ENCODE data around the gene C3orf20. TPM values are rescaled to one million over a fixed set of nuclear protein-coding genes. Genes with fewer than 3 reads are reported as not detected.

The C3orf20 gene
- total and polyA plus RNA-seq, 9 of the 15 experiments (the other 6 are each of a cell fraction or from before 2014, with no cell fraction given), result 0.04 TPM; not detected in 8

DNA sequence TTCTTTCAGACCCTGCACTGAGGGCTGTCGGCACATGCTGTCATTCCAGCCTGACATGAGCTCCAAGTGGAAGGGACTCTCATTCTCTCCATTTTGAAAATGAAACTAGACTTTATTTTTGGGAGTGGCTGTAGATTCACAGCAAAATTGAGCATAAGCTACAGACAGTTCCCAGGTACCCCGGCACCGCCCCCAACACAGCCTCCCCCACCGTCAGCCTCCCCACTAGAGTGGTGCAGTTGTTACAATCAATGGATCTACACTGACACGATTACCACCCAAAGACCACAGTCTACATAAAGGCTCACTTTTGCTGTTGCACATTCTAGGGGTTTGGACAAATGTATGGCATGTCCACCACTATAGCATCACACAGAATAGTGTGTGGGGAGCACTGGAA is 114.3 kb downstream of the C3orf20 start:
- no peaks in the 10 kb centered on the region; a peak in 2 of 5 replicates for H3K4me1 ChIP-seq (replicated peaks in 1 of 2; ENCODE audit: control insufficient read depth in 2 of 2, insufficient read depth in 2 of 2, low read length in 2 of 2)
- H3K27ac ChIP-seq (ENCODE audit: extremely low read depth, low read depth, low read length), result no peak overlapping the region
- H3K27me3 ChIP-seq (ENCODE audit: control insufficient read depth in 2 of 2, insufficient read depth in 2 of 2, low read length in 2 of 2), result peaks cover 21 to 70% of the 10 kb centered on the region in 2 experiments; a peak in 4 of 5 replicates
- no peak overlapping the region for H3K4me2 ChIP-seq (ENCODE audit: insufficient read depth, low read length)
- H3K4me3 ChIP-seq, result no peak overlapping the region
- no peaks in the 10 kb centered on the region for H3K36me3 ChIP-seq (ENCODE audit: control insufficient read depth, insufficient read depth, low read length)
- no peak for DNase-seq (ENCODE audit: extremely low read depth in 1 of 4, low spot score in 3 of 4)
- H2AFZ ChIP-seq (ENCODE audit: low read depth, low read length), result no peak overlapping the region
- FAIRE-seq, result no peak
- CTCF ChIA-PET (ENCODE audit: low intra/inter-chr PET ratio), result no interaction called here
- 0% methylated on average over 5 of the region's 5 CpGs for WGBS (ENCODE audit: insufficient coverage, low coverage, missing lambda C conversion rate)
- no peaks in the 10 kb centered on the region for H3K9me3 ChIP-seq (replicated peaks; ENCODE audit: control insufficient read depth, insufficient read depth, low read depth, low read length)
- POLR2A ChIA-PET, result interaction anchor here (0.7 to 1.1 kb wide), 2 partner anchors 43 to 180 kb away, joined by 3 read pairs; no protein-coding TSS in a partner anchor
- in situ Hi-C loops (cut with MboI) (no loop called here), intact Hi-C loops (cut with micrococcal nuclease) (no loop called here)
- no TSS peak for BruUV-seq (replicated peaks)
- peaks cover 9% of the 10 kb centered on the region; the same call in 1 of the 2 replicates for H4K20me1 ChIP-seq (replicated peaks; ENCODE audit: control insufficient read depth, insufficient read depth, low read length)
- no peaks in the 10 kb centered on the region for H3K9me1 ChIP-seq (ENCODE audit: control insufficient read depth, insufficient read depth, low read length)
- H3K79me2 ChIP-seq (ENCODE audit: control insufficient read depth, insufficient read depth, low read length), result no peaks in the 10 kb centered on the region
- ATAC-seq, result no peak
- H3K9ac ChIP-seq (ENCODE audit: insufficient read depth in 1 of 2, low read depth in 2 of 2, low read length in 2 of 2), result no peak overlapping the region
- TF ChIP-seq NR3C1 (CRISPR knock-in tag; IDR thresholded peaks at IDR 0.05), result no peak
- TF ChIP-seq RBBP5 (IDR thresholded peaks at IDR 0.05; ENCODE audit: borderline replicate concordance, insufficient read depth, low read length, poor library complexity, severe bottlenecking), result no peak
- no peak for TF ChIP-seq XRCC5 (IDR thresholded peaks at IDR 0.05; ENCODE audit: low read depth, low read length)
- TF ChIP-seq ATF1 (CRISPR knock-in tag; IDR thresholded peaks at IDR 0.05), result no peak
- TF ChIP-seq ATF1 (tag; IDR thresholded peaks at IDR 0.05), result no peak
- TF ChIP-seq, protein P1, sequence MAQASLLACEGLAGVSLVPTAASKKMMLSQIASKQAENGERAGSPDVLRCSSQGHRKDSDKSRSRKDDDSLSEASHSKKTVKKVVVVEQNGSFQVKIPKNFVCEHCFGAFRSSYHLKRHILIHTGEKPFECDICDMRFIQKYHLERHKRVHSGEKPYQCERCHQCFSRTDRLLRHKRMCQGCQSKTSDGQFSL (CRISPR knock-in tag; IDR thresholded peaks at IDR 0.05), result no peak
- TF ChIP-seq, protein P1 (tag; IDR thresholded peaks at IDR 0.05), result no peak
- no peak for TF ChIP-seq ZFP1 (CRISPR knock-in tag; IDR thresholded peaks at IDR 0.05)
- TF ChIP-seq JUNB (CRISPR knock-in tag; conservative IDR thresholded peaks at IDR 0.05), result no peak
- TF ChIP-seq RB1 (IDR thresholded peaks at IDR 0.05; ENCODE audit: low read depth), result no peak
- TF ChIP-seq, protein P2, sequence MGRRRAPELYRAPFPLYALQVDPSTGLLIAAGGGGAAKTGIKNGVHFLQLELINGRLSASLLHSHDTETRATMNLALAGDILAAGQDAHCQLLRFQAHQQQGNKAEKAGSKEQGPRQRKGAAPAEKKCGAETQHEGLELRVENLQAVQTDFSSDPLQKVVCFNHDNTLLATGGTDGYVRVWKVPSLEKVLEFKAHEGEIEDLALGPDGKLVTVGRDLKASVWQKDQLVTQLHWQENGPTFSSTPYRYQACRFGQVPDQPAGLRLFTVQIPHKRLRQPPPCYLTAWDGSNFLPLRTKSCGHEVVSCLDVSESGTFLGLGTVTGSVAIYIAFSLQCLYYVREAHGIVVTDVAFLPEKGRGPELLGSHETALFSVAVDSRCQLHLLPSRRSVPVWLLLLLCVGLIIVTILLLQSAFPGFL (CRISPR knock-in tag; IDR thresholded peaks at IDR 0.05), result no peak
- TF ChIP-seq TSC22D4 (tag; IDR thresholded peaks at IDR 0.05), result no peak
- TF ChIP-seq RBM17 (IDR thresholded peaks at IDR 0.05; ENCODE audit: borderline replicate concordance, low read depth, low read length), result no peak
- TF ChIP-seq, protein P3, sequence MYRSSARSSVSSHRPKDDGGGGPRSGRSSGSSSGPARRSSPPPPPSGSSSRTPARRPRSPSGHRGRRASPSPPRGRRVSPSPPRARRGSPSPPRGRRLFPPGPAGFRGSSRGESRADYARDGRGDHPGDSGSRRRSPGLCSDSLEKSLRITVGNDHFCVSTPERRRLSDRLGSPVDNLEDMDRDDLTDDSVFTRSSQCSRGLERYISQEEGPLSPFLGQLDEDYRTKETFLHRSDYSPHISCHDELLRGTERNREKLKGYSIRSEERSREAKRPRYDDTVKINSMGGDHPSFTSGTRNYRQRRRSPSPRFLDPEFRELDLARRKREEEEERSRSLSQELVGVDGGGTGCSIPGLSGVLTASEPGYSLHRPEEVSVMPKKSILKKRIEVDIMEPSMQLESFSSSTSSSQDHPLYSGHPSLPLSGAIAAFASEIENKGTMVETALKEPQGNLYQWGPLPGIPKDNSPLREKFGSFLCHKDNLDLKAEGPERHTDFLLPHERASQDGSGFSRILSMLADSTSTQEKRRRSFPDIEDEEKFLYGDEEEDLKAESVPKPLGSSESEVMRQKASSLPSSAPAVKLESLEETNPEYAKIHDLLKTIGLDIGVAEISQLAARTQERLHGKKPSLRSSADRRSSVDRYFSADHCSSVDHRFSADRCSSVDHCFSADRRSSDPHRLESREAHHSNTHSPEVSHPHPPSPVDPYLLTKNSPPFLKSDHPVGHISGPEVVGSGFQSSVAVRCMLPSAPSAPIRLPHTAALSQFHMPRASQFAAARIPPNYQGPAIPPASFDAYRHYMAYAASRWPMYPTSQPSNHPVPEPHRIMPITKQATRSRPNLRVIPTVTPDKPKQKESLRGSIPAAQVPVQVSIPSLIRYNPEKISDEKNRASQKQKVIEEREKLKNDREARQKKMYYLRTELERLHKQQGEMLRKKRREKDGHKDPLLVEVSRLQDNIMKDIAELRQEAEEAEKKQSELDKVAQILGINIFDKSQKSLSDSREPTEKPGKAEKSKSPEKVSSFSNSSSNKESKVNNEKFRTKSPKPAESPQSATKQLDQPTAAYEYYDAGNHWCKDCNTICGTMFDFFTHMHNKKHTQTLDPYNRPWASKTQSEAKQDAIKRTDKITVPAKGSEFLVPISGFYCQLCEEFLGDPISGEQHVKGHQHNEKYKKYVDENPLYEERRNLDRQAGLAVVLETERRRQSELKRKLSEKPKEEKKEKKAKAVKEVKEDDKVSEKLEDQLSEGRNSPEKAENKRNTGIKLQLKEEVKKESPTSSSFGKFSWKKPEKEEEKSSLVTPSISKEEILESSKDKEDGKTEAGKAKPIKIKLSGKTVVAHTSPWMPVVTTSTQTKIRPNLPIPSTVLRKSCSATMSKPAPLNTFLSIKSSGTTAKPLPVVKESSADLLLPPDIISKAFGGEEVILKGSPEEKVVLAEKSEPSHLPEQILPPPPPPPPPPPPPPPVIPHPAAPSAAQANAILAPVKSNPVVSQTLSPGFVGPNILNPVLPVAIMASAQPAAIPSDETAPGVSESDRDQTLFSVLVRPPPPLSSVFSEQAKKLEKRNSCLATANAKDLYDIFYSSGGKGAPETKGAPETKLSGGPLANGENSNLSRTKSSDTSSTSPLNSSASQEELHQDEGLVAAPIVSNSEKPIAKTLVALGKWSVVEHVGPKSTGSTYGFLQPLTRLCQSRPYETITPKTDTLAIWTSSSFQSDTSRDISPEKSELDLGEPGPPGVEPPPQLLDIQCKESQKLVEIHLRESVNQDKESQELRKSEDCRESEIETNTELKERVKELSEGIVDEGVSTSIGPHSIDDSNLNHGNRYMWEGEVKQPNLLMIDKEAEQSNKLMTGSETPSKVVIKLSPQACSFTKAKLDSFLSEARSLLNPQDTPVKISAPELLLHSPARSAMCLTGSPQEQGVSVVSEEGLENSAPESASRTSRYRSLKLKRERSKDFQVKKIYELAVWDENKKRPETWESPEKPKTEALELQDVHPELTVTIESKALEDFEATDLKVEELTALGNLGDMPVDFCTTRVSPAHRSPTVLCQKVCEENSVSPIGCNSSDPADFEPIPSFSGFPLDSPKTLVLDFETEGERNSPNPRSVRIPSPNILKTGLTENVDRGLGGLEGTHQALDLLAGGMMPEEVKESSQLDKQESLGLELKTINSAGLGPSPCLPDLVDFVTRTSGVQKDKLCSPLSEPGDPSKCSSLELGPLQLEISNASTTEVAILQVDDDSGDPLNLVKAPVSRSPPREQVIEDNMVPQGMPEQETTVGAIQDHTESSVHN (IDR thresholded peaks at IDR 0.05; ENCODE audit: borderline replicate concordance in 1 of 2, low read depth in 1 of 2), result no peak
